HG02943 (cell line): ENCODE data around the gene EEF2.

ENCODE experiments used
- ATAC-seq: cut with Tn5 transposase; IDR thresholded peaks from one replicate; pipeline ENCODE4 v1.9.1; 2021; ENCODE audit warnings: mild to moderate bottlenecking, low read depth, moderate library complexity; ENCODE audit not compliant: unreplicated experiment

EEF2 gene

GRCh38 chr19:3986260-3987041 is 1.2 kb upstream of the EEF2 start:
- ATAC-seq = no peak

- no peak for ATAC-seq
Measured at GRCh38 chr19:3985643-3986259, 488 bp upstream of the EEF2 start.

GRCh38 chr19:3984584-3984907 is 717 bp downstream of the EEF2 start:
- ATAC-seq = no peak

- no peak for ATAC-seq
Measured at GRCh38 chr19:3983936-3984583, 1.2 kb downstream of the EEF2 start.

- ATAC-seq = no peak
Measured at GRCh38 chr19:3983542-3983914, 1.7 kb downstream of the EEF2 start.

GRCh38 chr19:3982701-3983541 is 2.3 kb downstream of the EEF2 start:
- no peak for ATAC-seq

- no peak for ATAC-seq
Measured at GRCh38 chr19:3981736-3982681, 3.3 kb downstream of the EEF2 start.

GRCh38 chr19:3981373-3981735 is 3.9 kb downstream of the EEF2 start:
- no peak for ATAC-seq

GRCh38 chr19:3980353-3981251 is 4.7 kb downstream of the EEF2 start:
- ATAC-seq = no peak

GRCh38 chr19:3979674-3980352 is 5.5 kb downstream of the EEF2 start:
- no peak for ATAC-seq

GRCh38 chr19:3979289-3979673 is 6.0 kb downstream of the EEF2 start:
- ATAC-seq = no peak

- ATAC-seq = no peak
Measured at GRCh38 chr19:3978145-3978544, 7.1 kb downstream of the EEF2 start.

GRCh38 chr19:3977242-3978143 is 7.8 kb downstream of the EEF2 start:
- no peak for ATAC-seq

GRCh38 chr19:3976495-3977241 is 8.6 kb downstream of the EEF2 start:
- no peak for ATAC-seq

GRCh38 chr19:3975637-3976087 is 9.6 kb downstream of the EEF2 start:
- ATAC-seq = no peak

GRCh38 chr19:3975144-3975543 is 10.1 kb downstream of the EEF2 start:
- no peak for ATAC-seq
